Hepatocyte (in vitro differentiated cells): ENCODE results near the gene WASF2.

Experiments used
- CTCF ChIP-seq: fragments of 200-600 bp; sonication (generic); IDR thresholded peaks from 2 replicates; pipeline ENCODE4 v1.5.1; 2016; ENCODE audit warnings: antibody characterized with exemption, mild to moderate bottlenecking; ENCODE audit not compliant: poor library complexity
- EZH2 ChIP-seq: fragments of 200-600 bp; sonication (generic); IDR thresholded peaks from 2 replicates; pipeline ENCODE4 v1.6.1; 2016; ENCODE audit warnings: antibody characterized with exemption, mild to moderate bottlenecking, borderline replicate concordance
- EZH2phosphoT487 ChIP-seq: fragments of 200-600 bp; sonication (generic); IDR thresholded peaks from one replicate; pipeline ENCODE4 v1.6.1; 2018; ENCODE audit warnings: antibody characterized with exemption, mild to moderate bottlenecking, low read depth, moderate library complexity; ENCODE audit not compliant: unreplicated experiment, severe bottlenecking

GRCh38 chr1:27357281-27358037, 132.5 kb downstream of the WASF2 start:
- TF ChIP-seq CTCF = peak; percentile 90
- TF ChIP-seq EZH2 = no peak
- no peak for TF ChIP-seq EZH2phosphoT487
